H9 (cell line): ENCODE data around the gene MAPK6. TPM values are rescaled to one million over a fixed set of nuclear protein-coding genes. Genes with fewer than 3 reads are reported as not detected.

Experiments used
- DNase-seq: peaks from one replicate; pipeline ENCODE4 v3.0.0-alpha.2; 2017
- H2AFZ ChIP-seq: one replicate; pipeline ENCODE4 v1.6.1; 2013; ENCODE audit warnings: mild to moderate bottlenecking, low read length, control low read depth, moderate library complexity
- H2AK5ac ChIP-seq: 2 replicates; pipeline ENCODE4 v1.6.1; 2013; ENCODE audit warnings: low read length, control low read depth, mixed read lengths; ENCODE audit not compliant: insufficient read length
- H2BK120ac ChIP-seq: one replicate; pipeline ENCODE4 v1.6.1; 2013; ENCODE audit warnings: low read depth, mild to moderate bottlenecking, low read length, control low read depth, inconsistent platforms; ENCODE audit not compliant: poor library complexity, severe bottlenecking
- H2BK12ac ChIP-seq: 2 replicates; pipeline ENCODE4 v1.6.1; 2013; ENCODE audit warnings: low read length, control low read depth, mixed read lengths, low read depth; ENCODE audit not compliant: insufficient read length
- H2BK15ac ChIP-seq: 2 replicates; pipeline ENCODE4 v1.6.1; 2013; ENCODE audit warnings: low read depth, low read length, control low read depth
- H2BK20ac ChIP-seq: one replicate; pipeline ENCODE4 v1.6.1; 2013; ENCODE audit warnings: low read depth, mild to moderate bottlenecking, low read length, control low read depth, inconsistent platforms; ENCODE audit not compliant: poor library complexity, severe bottlenecking
- H2BK5ac ChIP-seq: 2 replicates; pipeline ENCODE4 v1.6.1; 2013; ENCODE audit warnings: low read length, control low read depth, mixed read lengths; ENCODE audit not compliant: insufficient read length
- H3K14ac ChIP-seq: 2 replicates; pipeline ENCODE4 v1.6.1; 2013; ENCODE audit warnings: low read length, control low read depth; ENCODE audit not compliant: insufficient read depth
- H3K18ac ChIP-seq: 2 replicates; pipeline ENCODE4 v1.6.1; 2013; ENCODE audit warnings: low read depth, mild to moderate bottlenecking, mixed read lengths, low read length, control low read depth; ENCODE audit not compliant: insufficient read length
- H3K23ac ChIP-seq: 2 replicates; pipeline ENCODE4 v1.6.1; 2013; ENCODE audit warnings: low read length, control low read depth, mixed read lengths, low read depth; ENCODE audit not compliant: insufficient read length
- H3K23me2 ChIP-seq: 2 replicates; pipeline ENCODE4 v1.6.1; 2013; ENCODE audit warnings: low read depth, mild to moderate bottlenecking, mixed read lengths, low read length, control low read depth; ENCODE audit not compliant: insufficient read length, poor library complexity, severe bottlenecking
- H3K27ac ChIP-seq: 2 replicates; pipeline ENCODE4 v1.5.1; 2013; ENCODE audit warnings: low read length, control low read depth, mixed read lengths, low read depth; ENCODE audit not compliant: insufficient read length
- H3K27me3 ChIP-seq: 2 replicates; pipeline ENCODE4 v1.6.1; 2013; ENCODE audit warnings: low read length, control low read depth, inconsistent platforms; ENCODE audit not compliant: insufficient read depth
- H3K4ac ChIP-seq: 2 replicates; pipeline ENCODE4 v1.6.1; 2013; ENCODE audit warnings: low read depth, mild to moderate bottlenecking, control low read depth, inconsistent platforms, low read length, moderate library complexity
- H3K4me1 ChIP-seq: 2 replicates; pipeline ENCODE4 v1.6.1; 2013; ENCODE audit warnings: low read length, control low read depth, inconsistent platforms; ENCODE audit not compliant: insufficient read depth
- H3K4me2 ChIP-seq: 2 replicates; pipeline ENCODE4 v1.6.1; 2013; ENCODE audit warnings: low read length, control low read depth, mixed read lengths; ENCODE audit not compliant: insufficient read length, insufficient read depth
- H3K56ac ChIP-seq: 2 replicates; pipeline ENCODE4 v1.6.1; 2013; ENCODE audit warnings: low read depth, mild to moderate bottlenecking, mixed read lengths, low read length, control low read depth; ENCODE audit not compliant: insufficient read length
- H3K79me1 ChIP-seq: 2 replicates; pipeline ENCODE4 v1.6.1; 2013; ENCODE audit warnings: low read depth, mild to moderate bottlenecking, moderate library complexity, low read length, control low read depth, inconsistent platforms; ENCODE audit not compliant: insufficient read depth, poor library complexity, severe bottlenecking
- H3K79me2 ChIP-seq: 2 replicates; pipeline ENCODE4 v1.6.1; 2013; ENCODE audit warnings: low read length, control low read depth, inconsistent platforms; ENCODE audit not compliant: insufficient read depth
- H3K9ac ChIP-seq: 2 replicates; pipeline ENCODE4 v1.6.1; 2013; ENCODE audit warnings: low read length, control low read depth, mixed read lengths; ENCODE audit not compliant: insufficient read length; ENCODE audit errors: extremely low read depth
- H3K9me3 ChIP-seq: one replicate; pipeline ENCODE4 v1.6.1; 2013; ENCODE audit warnings: low read depth, low read length, inconsistent platforms; ENCODE audit not compliant: control insufficient read depth
- H3T11ph ChIP-seq: one replicate; pipeline ENCODE4 v1.6.1; 2013; ENCODE audit warnings: mild to moderate bottlenecking, low read length, control low read depth, inconsistent platforms
- H4K20me1 ChIP-seq: one replicate; pipeline ENCODE4 v1.6.1; 2013; ENCODE audit not compliant: control insufficient read depth, insufficient read length, insufficient read depth
- H4K5ac ChIP-seq: 2 replicates; pipeline ENCODE4 v1.6.1; 2013; ENCODE audit warnings: low read depth, mild to moderate bottlenecking, mixed read lengths, low read length, control low read depth; ENCODE audit not compliant: insufficient read length
- H4K8ac ChIP-seq: replicated peaks from 2 replicates; pipeline ENCODE4 v1.6.1; 2013; ENCODE audit warnings: low read length, control low read depth, mixed read lengths, low read depth; ENCODE audit not compliant: insufficient read length
- H4K91ac ChIP-seq: 2 replicates; pipeline ENCODE4 v1.6.1; 2013; ENCODE audit warnings: low read depth, mild to moderate bottlenecking, moderate library complexity, mixed read lengths, low read length, control low read depth; ENCODE audit not compliant: insufficient read length
- H3K27ac Mint-ChIP-seq, 3 experiments: 2 replicates in 2 of 3; 3 replicates in 1 of 3; pipeline ENCODE4 v1.8.0; 2020 to 2021; ENCODE audit warnings: mixed read lengths in 3 of 3, mild to moderate bottlenecking in 1 of 3, moderate library complexity in 1 of 3
- H3K27me3 Mint-ChIP-seq: 2 replicates; pipeline ENCODE4 v1.8.0; 2021; ENCODE audit warnings: low read depth, mild to moderate bottlenecking, moderate library complexity, mixed read lengths
- H3K36me3 Mint-ChIP-seq, 3 experiments: 2 replicates in 2 of 3; 3 replicates in 1 of 3; pipeline ENCODE4 v1.8.0; 2020 to 2021; ENCODE audit warnings: low read depth in 3 of 3, mixed read lengths in 3 of 3; ENCODE audit not compliant: insufficient read depth in 1 of 3
- H3K4me1 Mint-ChIP-seq, 2 experiments: 2 replicates each; pipeline ENCODE4 v1.8.0; 2020; ENCODE audit warnings: mixed read lengths in 2 of 2
- H3K4me3 Mint-ChIP-seq, 2 experiments: 2 replicates in 1 of 2; 3 replicates in 1 of 2; pipeline ENCODE4 v1.8.0; 2020 to 2021; ENCODE audit warnings: mild to moderate bottlenecking in 2 of 2, mixed read lengths in 2 of 2, moderate library complexity in 1 of 2
- H3K9me3 Mint-ChIP-seq, 2 experiments: 2 replicates in 1 of 2; 3 replicates in 1 of 2; pipeline ENCODE4 v1.8.0; 2020; ENCODE audit warnings: mild to moderate bottlenecking in 2 of 2, mixed read lengths in 2 of 2, moderate library complexity in 1 of 2
- CTCF ChIP-seq: fragments of 200-600 bp; sonication (generic); conservative IDR thresholded peaks from 3 replicates; pipeline ENCODE4 v1.8.0; 2021; ENCODE audit warnings: antibody characterized with exemption, mild to moderate bottlenecking
- WGBS: extraction: QIAGEN DNeasy Blood & Tissue Kit; methylation state at CpG from one replicate; pipeline ENCODE4 v1.1.7; 2013; ENCODE audit warnings: missing lambda C conversion rate, low lambda C conversion rate, mixed read lengths; ENCODE audit not compliant: insufficient read length; ENCODE audit errors: extremely low coverage; 5-methylcytosine and 5-hydroxymethylcytosine counted together
- total RNA-seq: library from RNA; stranded (reverse); gene quantifications from 2 replicates; pipeline ENCODE4 v1.2.1, GENCODE V29; 2021

MAPK6 gene
- total RNA-seq, 1 experiment from 2014 or later, result 88.6 TPM

- DNase-seq, result no peak
- Histone ChIP-seq H2BK15ac (no peak overlapping the region), H2BK120ac (no peak overlapping the region), H3K14ac (no peak overlapping the region), H3K27me3 (no peaks in the 10 kb centered on the region), H3K56ac (no peak overlapping the region), H2AFZ (no peak overlapping the region), H2BK20ac (no peak overlapping the region), H3K4ac (no peak overlapping the region), H4K91ac (no peak overlapping the region), H3K4me1 (peaks cover 5% of the 10 kb centered on the region; the same call in 1 of the 2 replicates), H2AK5ac (no peak overlapping the region), H3K18ac (no peak overlapping the region), H3T11ph (no peak overlapping the region), H4K20me1 (no peaks in the 10 kb centered on the region), H4K8ac (no peak overlapping the region), H3K27ac (no peak overlapping the region), H3K23ac (no peak overlapping the region), H3K9ac (no peak overlapping the region), H3K23me2 (no peaks in the 10 kb centered on the region), H2BK5ac (no peak overlapping the region), H2BK12ac (no peak overlapping the region), H3K79me1 (peaks cover 2% of the 10 kb centered on the region), H3K9me3 (no peaks in the 10 kb centered on the region), H3K79me2 (peaks cover 53% of the 10 kb centered on the region; the same call in 1 of the 2 replicates), H3K4me2 (no peak overlapping the region), H4K5ac (no peak overlapping the region)
- no CpG with 5 or more reads among the region's 2 CpGs for WGBS
- peaks cover 53 to 64% of the 10 kb centered on the region in 2 experiments for H3K4me1 Mint-ChIP-seq
- H3K27ac Mint-ChIP-seq, result peak overlapping the region in 1 of 3 experiments; percentile 44; a peak in 2 of 7 replicates
- no peaks in the 10 kb centered on the region for H3K27me3 Mint-ChIP-seq
- no peak for TF ChIP-seq CTCF
- no peak overlapping the region for H3K4me3 Mint-ChIP-seq
- peaks cover 8 to 17% (median 12%) of the 10 kb centered on the region in 3 experiments for H3K36me3 Mint-ChIP-seq
- peaks cover 0 to 8% of the 10 kb centered on the region in 2 experiments; a peak in 2 of 5 replicates for H3K9me3 Mint-ChIP-seq
Measured at GRCh38 chr15:52037889-52038505, 19.0 kb downstream of the MAPK6 start.
